ENCODE data around the gene CCSER1.

GRCh38 chr4:90515191-90515590 is 388.0 kb downstream of the CCSER1 start:
- no peak for TF ChIP-seq POLR2AphosphoS5 (IDR thresholded peaks at IDR 0.05; ENCODE audit: borderline replicate concordance, low read depth, low read length)
- TF ChIP-seq EZH2 (IDR thresholded peaks at IDR 0.05) = no peak
- TF ChIP-seq FOXP2 (optimal IDR thresholded peaks at IDR 0.05; ENCODE audit: control extremely low read depth, extremely low read length, insufficient read depth) = no peak

Data from SK-N-MC (cell line).